ENCODE measurements around the gene SAXO1.
"Not testable (repeated sequence)": the region's sequence is repeated elsewhere in the genome, so short reads cannot be mapped to it uniquely, and the experiment has no call there.

SAXO1 gene

DNA sequence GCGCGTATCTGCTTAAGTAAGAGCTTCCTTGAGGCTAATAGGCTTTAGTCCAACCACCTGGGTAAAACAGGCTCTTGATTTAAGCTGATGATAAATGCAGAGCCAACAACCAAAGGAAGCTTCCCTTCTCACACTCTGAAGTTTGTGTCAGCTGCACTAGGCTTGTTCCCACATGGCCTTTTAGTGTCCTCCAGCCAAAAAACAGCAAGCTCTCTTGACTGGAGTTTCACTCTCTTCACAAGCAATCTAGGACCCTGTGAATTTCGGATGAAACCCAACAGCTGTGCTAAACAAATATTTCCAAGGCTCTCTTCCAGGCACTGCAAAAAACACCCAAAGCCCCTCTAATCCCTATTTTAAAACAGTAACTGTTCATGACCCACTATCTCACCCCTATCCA lies 63.9 kb downstream of the SAXO1 start:
- peak; percentile 66 for DNase-seq

DNA sequence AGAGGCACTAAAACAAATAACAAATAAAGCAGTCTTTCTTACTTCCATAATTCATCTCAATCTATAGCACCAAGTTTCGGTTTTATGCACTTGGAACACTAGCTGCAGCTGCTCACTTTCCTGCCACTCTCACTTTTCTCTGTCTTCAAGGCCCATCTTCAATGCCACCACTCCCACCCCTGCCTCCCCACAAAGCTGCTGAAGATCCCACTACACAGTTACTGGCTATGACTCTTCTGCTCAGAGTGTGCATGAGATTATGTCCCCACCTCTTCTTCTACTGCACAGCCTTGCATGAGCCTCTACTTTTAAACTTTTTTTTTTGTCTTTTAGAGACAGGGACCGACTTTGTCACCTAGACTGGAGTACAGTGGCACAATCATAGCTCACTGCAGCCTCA lies 77.4 kb downstream of the SAXO1 start:
- no peak for DNase-seq

DNA sequence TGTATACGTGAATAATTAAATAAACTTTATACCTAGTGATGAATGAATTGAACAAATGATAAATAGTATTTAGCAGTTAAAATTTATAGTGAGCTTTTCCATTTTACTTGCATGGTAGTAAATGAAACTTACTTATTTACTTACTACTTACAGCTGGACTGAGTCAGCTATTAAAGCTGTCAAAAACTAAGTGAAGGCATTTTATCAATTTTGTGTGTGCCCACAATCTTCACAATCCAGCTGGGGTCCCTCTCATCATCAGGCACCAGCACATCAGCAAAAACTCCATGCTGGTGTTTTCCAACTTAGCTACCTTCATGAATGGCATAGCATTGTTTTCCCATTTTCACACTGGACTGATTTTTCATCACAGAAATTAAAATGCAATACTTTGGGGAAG lies 81.1 kb downstream of the SAXO1 start:
- DNase-seq, result no peak

- no peak for DNase-seq
Observed at GRCh38 chr9:18947892-18948339, 85.1 kb downstream of the SAXO1 start.

- no peak for DNase-seq
Observed at GRCh38 chr9:18942801-18943200, 90.2 kb downstream of the SAXO1 start.

DNA sequence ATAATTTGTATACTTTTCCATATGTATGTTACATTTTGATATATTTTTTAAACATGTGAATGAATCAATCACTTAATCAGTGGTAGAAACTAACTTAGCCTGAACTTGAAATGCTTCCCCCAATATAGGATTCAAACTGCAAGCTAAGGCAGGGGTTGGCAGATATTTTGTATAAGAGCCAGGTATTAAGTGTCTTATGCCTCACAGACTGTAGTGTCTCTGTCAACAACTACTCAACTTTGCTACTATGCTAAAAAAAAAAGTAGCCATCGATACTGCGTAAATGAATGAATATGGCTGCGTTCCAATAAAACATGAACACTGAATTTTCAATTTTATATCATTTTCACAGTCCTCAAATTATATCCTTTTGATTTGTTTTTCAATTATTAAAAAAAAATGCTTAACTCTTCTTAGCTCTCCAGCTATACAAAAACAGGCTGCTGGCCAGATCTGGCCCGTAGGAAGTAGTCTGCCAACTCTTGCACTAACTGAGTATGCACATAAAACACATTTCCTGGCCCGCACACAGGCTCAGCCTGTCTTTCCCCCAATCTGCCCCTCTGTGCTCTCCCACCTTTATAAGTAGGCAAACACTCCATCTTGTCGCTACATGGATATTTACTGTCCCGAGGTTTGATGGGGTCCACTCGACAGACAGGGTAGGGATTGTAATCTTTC lies 91.8 kb downstream of the SAXO1 start:
- no peak for DNase-seq

DNA sequence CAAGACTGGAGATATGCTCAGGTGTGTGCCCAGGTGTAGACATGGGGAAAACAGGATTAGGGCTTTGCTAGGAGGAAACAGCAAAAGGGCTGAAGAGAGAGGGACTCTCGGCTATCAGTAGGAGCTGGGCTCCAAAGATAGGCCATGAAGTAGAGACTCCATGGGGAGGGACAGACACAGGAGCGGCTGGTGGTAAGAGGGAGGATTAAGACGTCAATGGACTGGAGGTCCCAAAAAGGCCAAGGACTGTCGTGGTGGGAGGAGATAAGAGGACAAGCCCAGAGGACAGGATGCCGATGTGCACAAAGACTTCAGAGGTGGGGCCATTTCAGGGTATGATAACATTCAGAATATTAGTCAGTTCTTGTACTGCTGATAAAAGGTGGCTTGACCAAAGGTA lies 93.1 kb downstream of the SAXO1 start:
- DNase-seq, result no peak

DNA sequence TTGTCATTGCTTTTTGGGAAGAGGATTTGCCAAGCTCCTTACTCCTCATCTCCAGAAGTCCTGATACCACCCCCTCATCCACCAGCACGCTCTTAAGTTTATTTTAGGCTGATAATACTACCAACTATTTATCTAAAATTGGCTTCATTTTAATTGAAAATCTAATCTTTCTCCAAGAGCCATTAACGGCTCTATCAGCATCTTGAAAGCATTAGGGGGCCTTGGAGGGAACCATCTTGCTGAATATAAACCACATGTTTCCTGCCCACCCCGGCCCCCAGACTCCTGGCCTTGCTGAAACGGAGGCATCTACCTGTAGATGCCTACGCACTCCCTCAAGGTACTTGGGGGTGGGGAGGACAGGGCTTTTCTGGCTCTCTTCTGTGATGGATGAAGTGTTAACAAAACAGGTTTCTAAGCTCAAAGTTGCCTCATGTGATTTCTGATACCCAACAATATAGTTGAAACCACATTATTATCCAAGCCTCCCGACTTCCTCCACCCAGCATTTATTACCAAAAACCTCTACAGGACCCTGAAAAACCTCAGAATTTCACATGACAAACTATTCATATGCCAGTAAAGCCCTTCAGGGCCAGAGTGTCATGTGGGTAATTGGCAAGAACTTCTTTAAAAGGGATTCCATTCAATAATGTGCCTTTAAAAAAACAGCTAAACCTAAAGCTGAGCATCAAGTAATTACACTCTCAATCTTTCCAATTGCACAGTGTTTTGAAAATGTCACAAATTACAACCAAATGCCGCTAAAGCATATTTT lies 96.7 kb downstream of the SAXO1 start:
- DNase-seq, result no peak

GRCh38 chr9:18935541-18935940 lies 97.5 kb downstream of the SAXO1 start:
- no peak for DNase-seq

DNA sequence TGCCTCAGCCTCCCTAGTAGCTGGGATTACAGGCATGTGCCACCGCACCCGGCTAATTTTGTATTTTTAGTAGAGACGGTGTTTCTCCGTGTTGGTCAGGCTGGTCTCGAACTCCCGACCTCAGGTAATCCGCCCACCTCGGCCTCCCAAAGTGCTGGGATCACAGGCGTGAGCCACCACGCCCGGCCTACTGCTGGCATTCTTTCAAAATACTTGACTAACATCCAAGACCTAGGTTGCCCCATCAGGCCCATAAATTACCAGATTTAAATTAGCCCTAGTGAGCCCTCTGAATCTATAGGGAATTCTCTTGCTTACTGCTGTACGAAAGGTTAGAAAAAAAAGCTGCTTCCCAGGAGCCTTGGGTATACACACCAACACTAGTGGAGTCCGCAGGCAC lies 102.4 kb downstream of the SAXO1 start:
- DNase-seq, result not testable (repeated sequence)

- no peak for DNase-seq
Observed at GRCh38 chr9:18928711-18929110, 104.3 kb downstream of the SAXO1 start.

DNA sequence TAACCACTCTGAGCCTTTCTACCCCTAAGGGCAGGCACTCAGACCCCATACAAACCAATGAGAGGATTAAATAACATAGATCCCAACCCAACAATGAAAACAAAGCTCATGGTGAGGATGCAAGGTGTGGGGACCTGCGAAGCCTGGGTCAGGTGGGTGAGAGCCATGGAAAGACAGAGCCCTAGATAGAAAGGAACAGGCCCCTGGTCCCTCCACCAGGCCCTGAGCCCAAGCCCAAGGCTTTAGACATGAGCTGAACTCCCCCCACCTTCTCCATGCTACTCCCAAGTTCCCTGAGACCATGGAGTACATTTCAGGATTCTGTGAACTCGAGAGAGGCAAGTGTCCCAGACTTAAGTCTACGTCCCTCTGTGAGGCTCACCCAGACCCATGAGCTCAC lies 106.5 kb downstream of the SAXO1 start:
- no peak for DNase-seq

DNA sequence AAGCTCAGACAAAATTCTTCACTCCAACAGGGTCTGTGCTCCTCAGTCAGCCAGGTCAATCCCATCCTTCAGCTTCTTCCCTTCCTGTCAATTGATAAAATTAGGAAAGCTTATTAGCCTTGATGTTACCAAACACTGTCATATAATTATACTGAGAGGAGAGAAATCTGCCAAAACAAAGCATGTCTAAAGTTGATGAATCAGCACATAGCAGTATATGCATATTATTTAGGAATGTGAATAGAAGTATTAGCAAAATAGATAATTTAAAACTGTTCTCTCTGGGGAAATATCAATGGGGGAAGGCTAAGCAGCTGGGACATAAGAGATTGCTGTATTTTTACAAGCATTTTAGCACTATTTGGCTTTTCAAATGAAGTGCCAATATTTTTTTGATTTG lies 107.1 kb downstream of the SAXO1 start:
- no peak for DNase-seq

GRCh38 chr9:18923671-18924430 lies 109.2 kb downstream of the SAXO1 start:
- no peak for DNase-seq

- no peak for DNase-seq
Observed at GRCh38 chr9:18923167-18923566, 109.8 kb downstream of the SAXO1 start.

DNA sequence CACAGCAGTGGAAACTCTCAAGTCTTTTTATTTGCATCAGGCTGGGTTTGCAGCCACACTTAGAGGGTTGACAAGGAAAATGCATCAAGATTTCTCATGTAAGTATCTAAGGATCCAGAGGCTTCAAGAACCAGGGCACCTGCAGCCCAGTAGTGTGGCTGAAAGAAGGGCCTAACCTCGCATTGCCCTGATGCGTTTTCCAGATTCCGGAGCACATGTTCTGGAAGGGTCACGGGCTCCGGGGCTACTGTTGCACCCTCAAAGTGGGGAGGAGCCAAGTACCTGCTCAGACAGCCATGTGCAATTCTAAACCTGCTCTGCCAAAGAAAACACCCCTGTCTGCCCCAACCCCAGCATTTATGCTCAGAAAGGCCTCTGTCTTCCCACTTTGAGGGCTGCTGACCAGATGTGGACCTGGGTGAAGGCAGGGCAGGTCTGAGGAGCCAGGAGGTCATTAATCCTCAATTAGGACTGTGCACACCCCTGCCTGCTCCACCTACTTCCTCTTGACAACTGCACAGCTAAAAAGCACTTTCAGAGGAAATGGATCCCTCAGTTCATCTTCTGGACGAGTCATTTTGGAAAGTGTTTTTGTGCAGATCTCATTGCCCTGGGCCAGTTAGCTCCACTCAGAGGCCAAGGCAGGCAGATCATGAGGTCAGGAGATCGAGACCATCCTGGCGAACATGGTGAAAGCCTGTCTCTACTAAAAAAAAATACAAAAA lies 110.7 kb downstream of the SAXO1 start:
- DNase-seq, result no peak

DNA sequence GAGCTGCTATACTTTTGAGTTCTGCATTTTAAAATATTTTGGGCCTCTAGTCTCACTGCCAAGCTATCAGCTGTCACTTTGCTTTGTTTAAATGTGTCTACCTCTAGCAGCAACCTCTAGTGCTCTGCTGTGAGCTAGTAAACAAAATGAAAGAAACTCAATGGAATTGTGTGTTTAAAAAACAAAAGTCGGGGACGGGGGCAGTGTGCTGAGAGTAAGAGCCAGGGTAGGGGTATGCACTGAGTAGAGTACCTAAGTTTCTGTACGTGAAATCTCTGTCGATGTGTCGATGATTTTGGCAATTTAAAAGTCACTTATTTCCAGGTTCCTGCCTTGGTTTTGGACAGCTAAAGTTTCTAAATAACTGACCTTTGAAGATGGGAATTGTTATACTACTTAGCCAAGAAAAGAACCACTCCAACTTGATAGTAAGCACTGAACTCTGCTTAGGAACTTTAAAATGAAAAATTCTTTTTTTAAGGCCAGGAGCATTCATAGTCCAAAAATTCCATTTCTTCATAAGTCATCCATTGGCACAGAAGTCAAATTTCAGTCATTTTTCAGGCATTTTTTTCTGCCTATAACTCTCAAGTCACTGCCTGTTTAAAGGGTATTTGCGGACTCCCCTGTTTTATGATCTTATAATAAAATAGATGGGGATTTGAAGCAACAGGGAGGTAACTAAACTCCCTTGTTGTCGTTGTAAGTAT lies 111.5 kb downstream of the SAXO1 start:
- DNase-seq, result no peak

DNA sequence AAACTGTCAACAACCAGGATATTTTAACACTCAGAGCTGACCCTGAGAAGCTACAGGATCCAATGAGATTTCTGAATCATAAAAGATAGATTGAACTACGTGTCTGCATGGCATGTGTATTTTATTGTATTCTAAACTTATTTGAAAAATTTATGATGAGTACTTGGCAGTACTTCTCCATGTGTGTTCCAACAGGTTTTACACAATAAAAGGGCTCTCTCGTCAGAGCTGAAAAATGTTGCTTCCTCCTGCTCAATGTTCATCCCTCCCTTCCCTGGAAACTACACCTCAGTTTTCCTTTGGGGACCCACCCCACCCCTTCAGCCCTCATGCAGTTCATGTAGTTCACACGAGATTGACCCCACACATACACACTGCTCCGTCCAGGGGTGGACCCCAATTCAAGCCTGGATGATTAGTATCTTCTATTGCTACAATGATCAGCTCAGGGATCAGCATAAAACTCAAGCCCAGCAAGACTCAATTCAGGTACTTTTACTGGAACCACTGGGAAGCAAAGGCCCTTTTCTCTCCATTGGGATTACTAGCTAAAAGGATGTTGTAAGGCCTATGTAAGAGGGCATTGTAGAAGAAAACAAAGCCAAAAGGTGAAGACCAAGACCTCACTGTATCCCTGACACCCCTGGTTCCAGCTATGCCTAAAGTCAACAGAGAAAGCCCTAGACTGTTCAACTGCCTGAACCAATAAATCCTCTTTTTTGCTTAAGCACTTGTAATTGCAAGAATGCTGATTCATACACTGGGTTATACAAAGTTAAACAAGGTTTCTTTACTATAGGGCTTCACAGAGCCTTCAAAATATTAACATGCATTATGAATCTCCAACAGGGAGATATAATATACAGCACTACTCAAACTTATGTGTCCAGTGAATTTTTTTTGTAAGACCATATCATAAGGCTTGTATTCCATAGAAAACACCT lies 112.6 kb downstream of the SAXO1 start:
- DNase-seq, result no peak

DNA sequence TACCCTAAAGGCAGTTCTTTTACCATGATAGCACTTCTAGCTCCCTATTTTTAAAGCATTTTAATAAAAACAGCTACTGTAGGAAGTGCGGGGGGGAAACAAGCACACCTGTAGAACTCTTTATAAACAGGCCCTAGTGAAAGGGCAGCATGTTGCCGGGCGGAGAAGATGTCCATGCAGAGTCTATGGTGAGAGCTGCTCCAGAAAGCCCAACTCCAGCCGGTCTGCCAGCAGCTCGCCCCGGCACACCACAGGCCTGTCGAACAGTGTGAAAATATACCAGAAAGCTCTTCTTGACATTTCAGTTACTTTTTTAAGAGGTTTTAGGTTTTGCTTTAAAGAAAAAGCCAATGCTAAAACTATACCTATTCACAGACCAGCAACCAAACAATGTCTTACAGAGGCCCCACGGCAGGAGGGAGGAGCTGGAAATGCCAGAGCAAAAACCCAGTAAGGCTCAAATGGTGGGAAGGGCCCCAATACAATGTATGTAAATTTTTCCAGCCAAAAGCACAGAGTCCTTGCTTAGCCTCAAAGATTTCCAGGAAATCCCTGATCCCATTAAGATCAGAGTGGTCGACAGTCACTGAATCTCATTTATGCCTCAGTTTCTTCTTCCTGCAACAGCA lies 121.2 kb downstream of the SAXO1 start:
- no peak for DNase-seq

DNA sequence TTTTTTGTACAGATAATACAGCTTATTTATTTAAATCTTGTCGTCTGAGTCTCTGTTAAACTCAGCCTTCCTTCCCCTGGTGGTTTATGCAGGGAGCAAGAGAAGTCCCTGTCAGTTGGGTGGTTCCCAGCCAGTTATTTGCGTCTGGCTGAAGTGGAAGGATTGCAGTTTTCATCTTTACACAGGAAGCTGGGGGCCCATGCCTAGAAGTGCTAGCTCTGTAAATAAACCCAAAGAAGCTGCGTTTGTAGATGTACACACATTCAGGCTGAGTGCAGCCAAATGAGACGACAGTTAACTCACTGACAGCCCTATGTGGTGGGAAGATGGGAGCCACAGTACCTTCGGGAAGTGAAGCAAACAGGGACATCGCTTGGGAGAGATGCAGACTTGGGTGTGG lies 122.1 kb downstream of the SAXO1 start:
- peak; percentile 63 for DNase-seq

- DNase-seq, result no peak
Observed at GRCh38 chr9:18910435-18910834, 122.6 kb downstream of the SAXO1 start.
